Fibroblast of the aortic adventitia (primary cell): ENCODE measurements around the gene PROSER1. TPM values are rescaled to one million over a fixed set of nuclear protein-coding genes. Genes with fewer than 3 reads are reported as not detected.

Experiments
- DNase-seq: peaks from one replicate; pipeline ENCODE4 v3.0.0-alpha.2; 2010; ENCODE audit warnings: low read depth
- H3K4me3 ChIP-seq: 2 replicates; pipeline ENCODE4 v1.5.1; 2011; ENCODE audit warnings: low read depth, mild to moderate bottlenecking, control low read depth, low read length, moderate library complexity
- CTCF ChIP-seq: IDR thresholded peaks from 2 replicates; pipeline ENCODE4 v1.5.1; 2011; ENCODE audit warnings: mild to moderate bottlenecking, low read length, control low read depth, inconsistent platforms; ENCODE audit not compliant: insufficient read depth
- total RNA-seq: library from RNA; depleted of rRNA; stranded (reverse); fragments of >200 nt; gene quantifications from 2 replicates; pipeline ENCODE4 v1.2.3, GENCODE V29; 2012; ENCODE audit warnings: low replicate concordance

Gene PROSER1
- total RNA-seq, 1 donor = 10.6 TPM

GRCh38 chr13:39040206-39040605, 2.3 kb upstream of the PROSER1 start:
- peak; percentile 11 for DNase-seq
- no peak overlapping the region for H3K4me3 ChIP-seq
- TF ChIP-seq CTCF = no peak

- DNase-seq = no peak
- TF ChIP-seq CTCF = no peak
- peak overlapping the region; percentile 96 for H3K4me3 ChIP-seq
These were observed 1.2 kb upstream of the PROSER1 start for GRCh38 chr13:39039041-39039440.

GRCh38 chr13:39038569-39039030, 711 bp upstream of the PROSER1 start:
- H3K4me3 ChIP-seq = peak overlapping the region; percentile 96
- DNase-seq = no peak
- TF ChIP-seq CTCF = no peak

GRCh38 chr13:39037410-39037879, 444 bp downstream of the PROSER1 start:
- no peak for DNase-seq
- TF ChIP-seq CTCF = no peak
- peak overlapping the region; percentile 96 for H3K4me3 ChIP-seq

GRCh38 chr13:39036212-39036611, 1.7 kb downstream of the PROSER1 start:
- DNase-seq = peak; percentile 25
- H3K4me3 ChIP-seq = peak overlapping the region; percentile 96
- no peak for TF ChIP-seq CTCF

- DNase-seq = no peak
- TF ChIP-seq CTCF = no peak
- peak overlapping the region; percentile 96 for H3K4me3 ChIP-seq
These were observed 2.1 kb downstream of the PROSER1 start for GRCh38 chr13:39035799-39036198.

GRCh38 chr13:39035204-39035603, 2.7 kb downstream of the PROSER1 start:
- DNase-seq = no peak
- H3K4me3 ChIP-seq = peak overlapping the region; percentile 96
- TF ChIP-seq CTCF = no peak
